Activated CD4-positive, alpha-beta T cell treated with anti-CD3 and anti-CD28 coated beads for 36 hours (primary cell): ENCODE measurements around the gene CAMSAP2. TPM values are rescaled to one million over a fixed set of nuclear protein-coding genes. Genes with fewer than 3 reads are reported as not detected.
"Not testable (repeated sequence)": the region's sequence is repeated elsewhere in the genome, so short reads cannot be mapped to it uniquely, and the experiment has no call there.

ENCODE experiments used
- ATAC-seq: fragments of 200-7000 bp; cut with Tn5 transposase; one replicate; pipeline ENCODE4 v1.10.0; 2021; ENCODE audit warnings: mild to moderate bottlenecking, moderate library complexity
- CTCF ChIA-PET: fragments of 350-600 bp; sonication (Branson Sonifier 250); formaldehyde crosslinking; loops from one replicate; lab custom pipeline; 2021; ENCODE audit warnings: antibody characterized with exemption; lab: Charles Lee
- POLR2A ChIA-PET: fragments of 350-600 bp; sonication (Branson Sonifier 250); formaldehyde crosslinking; loops from one replicate; lab custom pipeline; 2021; ENCODE audit warnings: antibody characterized with exemption, inconsistent platforms; lab: Charles Lee
- DNase-seq: peaks from one replicate; pipeline ENCODE4 v3.0.0-alpha.2; 2020
- H3K27ac Mint-ChIP-seq: one replicate; pipeline ENCODE4 v1.8.0; 2021; ENCODE audit warnings: mixed read lengths
- H3K27me3 Mint-ChIP-seq: one replicate; pipeline ENCODE4 v1.8.0; 2021; ENCODE audit warnings: mixed read lengths
- H3K36me3 Mint-ChIP-seq: one replicate; pipeline ENCODE4 v1.8.0; 2021; ENCODE audit warnings: low read depth, mixed read lengths
- H3K4me1 Mint-ChIP-seq: one replicate; pipeline ENCODE4 v1.8.0; 2021; ENCODE audit warnings: mixed read lengths
- H3K4me3 Mint-ChIP-seq: one replicate; pipeline ENCODE4 v1.8.0; 2021; ENCODE audit warnings: mild to moderate bottlenecking, moderate library complexity, mixed read lengths
- H3K9me3 Mint-ChIP-seq: one replicate; pipeline ENCODE4 v1.8.0; 2021; ENCODE audit warnings: low read depth, mixed read lengths
- intact Hi-C, 2 experiments: fragments of 100-400 bp; cut with DNase I in 1 of 2; cut with micrococcal nuclease in 1 of 2; formaldehyde crosslinking; loops; one replicate each; pipeline versions ENCODE4 v1.14.2 to v1.15.1; 2022 to 2024; cut with DNase I, micrococcal nuclease
- total RNA-seq, 2 experiments: library from RNA; stranded (reverse); gene quantifications; one replicate each; pipeline ENCODE4 v1.2.3, GENCODE V29; 2021

Gene CAMSAP2
- total RNA-seq, 2 experiments from 2014 or later: 2.3 to 3.0 TPM

DNA sequence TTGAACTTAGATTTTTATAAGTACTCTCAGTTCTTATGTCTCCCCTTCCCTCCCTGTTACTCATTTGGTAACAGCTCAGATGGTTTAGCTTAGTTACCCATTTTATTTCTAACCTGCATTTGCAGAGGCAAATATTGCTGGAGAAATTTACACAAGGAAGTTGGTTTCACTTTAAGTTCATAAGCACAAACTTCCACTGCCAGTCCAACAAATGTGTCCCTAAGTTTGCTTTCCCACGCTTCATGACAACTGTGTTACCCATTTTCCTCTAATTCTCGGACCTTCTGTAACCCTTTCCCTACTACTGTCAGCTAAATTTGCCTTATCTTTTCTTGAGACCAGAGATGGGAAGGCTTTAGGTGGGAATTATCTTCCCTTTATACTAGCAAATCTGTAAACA is 70.2 kb downstream of the CAMSAP2 start:
- CTCF ChIA-PET: interaction anchor here (0.6 to 2.3 kb wide), 4 partner anchors 9 to 551 kb away, joined by 3 to 11 read pairs (median 3); no protein-coding TSS in a partner anchor
- intact Hi-C loops: no loop called here
- no peak overlapping the region for H3K4me3 Mint-ChIP-seq
- ATAC-seq: no peak
- H3K27ac Mint-ChIP-seq: no peak overlapping the region
- POLR2A ChIA-PET: no interaction called here
- H3K36me3 Mint-ChIP-seq: peaks cover 5% of the 10 kb centered on the region
- no peak for DNase-seq
- no peaks in the 10 kb centered on the region for H3K4me1 Mint-ChIP-seq
- H3K27me3 Mint-ChIP-seq: no peaks in the 10 kb centered on the region
- no peaks in the 10 kb centered on the region for H3K9me3 Mint-ChIP-seq

DNA sequence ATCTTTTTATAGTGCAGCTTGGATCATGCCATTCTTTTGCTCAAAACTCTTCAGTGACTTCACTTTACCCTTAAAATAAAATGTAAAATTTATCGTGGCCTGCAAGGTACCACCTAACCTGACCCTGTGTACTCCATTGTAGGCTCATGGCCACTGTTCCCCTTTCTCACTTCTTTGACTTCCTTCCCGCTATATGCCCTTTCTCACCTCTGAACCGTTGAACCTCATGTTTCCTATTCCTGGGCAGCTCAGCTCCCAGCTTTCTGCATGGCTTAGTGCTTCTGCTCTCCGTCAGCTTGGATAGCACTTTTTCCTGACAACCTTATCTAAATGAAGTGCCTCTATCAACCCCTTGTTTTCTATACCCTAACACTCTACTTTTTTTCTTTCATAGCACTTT is 73.0 kb downstream of the CAMSAP2 start:
- H3K9me3 Mint-ChIP-seq: no peaks in the 10 kb centered on the region
- POLR2A ChIA-PET: no interaction called here
- intact Hi-C loops: no loop called here
- H3K27me3 Mint-ChIP-seq: no peaks in the 10 kb centered on the region
- CTCF ChIA-PET: interaction anchor here (0.7 kb wide), 1 partner anchor 136 kb away, joined by 4 read pairs; no protein-coding TSS in a partner anchor
- ATAC-seq (no peak), DNase-seq (no peak)
- no peak overlapping the region for H3K27ac Mint-ChIP-seq
- peaks cover 5% of the 10 kb centered on the region for H3K36me3 Mint-ChIP-seq
- no peak overlapping the region for H3K4me3 Mint-ChIP-seq
- H3K4me1 Mint-ChIP-seq: no peaks in the 10 kb centered on the region

GRCh38 chr1:200816624-200817224 is 78.0 kb downstream of the CAMSAP2 start:
- intact Hi-C loops, POLR2A ChIA-PET, H3K27ac Mint-ChIP-seq, DNase-seq, H3K4me3 Mint-ChIP-seq, H3K27me3 Mint-ChIP-seq, H3K36me3 Mint-ChIP-seq, CTCF ChIA-PET, H3K4me1 Mint-ChIP-seq, H3K9me3 Mint-ChIP-seq: not testable (repeated sequence)
- ATAC-seq: peak; percentile 23

- Mint-ChIP-seq H3K27ac (no peak overlapping the region), H3K4me3 (no peak overlapping the region), H3K4me1 (no peaks in the 10 kb centered on the region), H3K36me3 (peaks cover 1% of the 10 kb centered on the region), H3K9me3 (no peaks in the 10 kb centered on the region), H3K27me3 (no peaks in the 10 kb centered on the region)
- DNase-seq (no peak), ATAC-seq (no peak)
- intact Hi-C loops: no loop called here
- ChIA-PET POLR2A (no interaction called here), CTCF (no interaction called here)
These were observed 79.6 kb downstream of the CAMSAP2 start for GRCh38 chr1:200818248-200818647.

DNA sequence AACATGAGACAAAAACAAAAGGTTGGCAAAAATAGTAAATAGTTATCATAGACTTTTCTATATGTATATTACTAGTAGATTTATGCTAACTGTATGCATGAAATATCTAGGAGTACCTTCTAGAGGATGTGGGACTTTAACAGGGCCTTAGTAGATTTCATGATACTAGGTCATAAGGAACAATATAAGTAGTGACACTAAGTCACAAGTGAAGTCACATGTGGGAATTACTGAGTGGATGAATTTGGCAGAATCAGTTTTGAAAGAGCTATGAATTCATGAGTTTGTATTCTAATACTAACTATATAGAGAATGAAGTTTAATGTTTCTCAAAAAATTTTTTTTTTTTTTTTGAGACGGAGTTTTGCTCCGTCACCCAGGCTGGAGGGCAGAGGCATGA is 81.0 kb downstream of the CAMSAP2 start:
- Mint-ChIP-seq H3K4me1 (no peaks in the 10 kb centered on the region), H3K9me3 (no peaks in the 10 kb centered on the region), H3K27ac (no peak overlapping the region), H3K4me3 (no peak overlapping the region), H3K36me3 (peaks cover 1% of the 10 kb centered on the region), H3K27me3 (no peaks in the 10 kb centered on the region)
- no peak for DNase-seq
- ChIA-PET POLR2A (no interaction called here), CTCF (interaction anchor here (0.6 to 1.1 kb wide), 3 partner anchors 33 to 317 kb away, joined by 3 read pairs; no protein-coding TSS in a partner anchor)
- ATAC-seq: no peak
- intact Hi-C loops: no loop called here

- Mint-ChIP-seq H3K36me3 (peaks cover under 1% of the 10 kb centered on the region), H3K27ac (no peak overlapping the region), H3K9me3 (no peaks in the 10 kb centered on the region), H3K4me3 (no peak overlapping the region), H3K4me1 (peaks cover 2% of the 10 kb centered on the region), H3K27me3 (no peaks in the 10 kb centered on the region)
- intact Hi-C loops: no loop called here
- POLR2A ChIA-PET: no interaction called here
- ATAC-seq (no peak), DNase-seq (no peak)
- CTCF ChIA-PET: no interaction called here
These were observed 92.4 kb downstream of the CAMSAP2 start for GRCh38 chr1:200831091-200831490.

DNA sequence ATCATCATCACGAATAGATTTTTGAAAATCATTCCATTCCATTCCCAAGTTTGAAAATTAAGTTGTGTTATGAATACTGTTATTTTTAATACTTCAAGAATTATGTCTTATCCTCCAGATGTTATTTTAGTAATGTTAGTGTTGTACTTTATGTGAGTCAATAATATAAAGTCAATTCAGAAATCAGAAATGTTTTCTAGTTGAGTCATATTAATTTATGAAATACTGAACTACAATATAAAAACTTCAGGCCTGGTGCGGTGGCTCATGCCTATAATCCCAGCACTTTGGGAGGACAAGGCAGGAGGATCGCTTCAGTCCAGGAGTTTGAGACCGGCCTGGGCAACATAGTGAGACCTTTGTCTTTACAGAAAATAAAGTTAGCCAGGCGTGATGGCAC is 95.7 kb downstream of the CAMSAP2 start:
- intact Hi-C loops: no loop called here
- no peak overlapping the region for H3K27ac Mint-ChIP-seq
- peaks cover 5% of the 10 kb centered on the region for H3K9me3 Mint-ChIP-seq
- peaks cover 6% of the 10 kb centered on the region for H3K36me3 Mint-ChIP-seq
- H3K27me3 Mint-ChIP-seq: no peaks in the 10 kb centered on the region
- ATAC-seq (no peak), DNase-seq (no peak)
- H3K4me3 Mint-ChIP-seq: no peak overlapping the region
- CTCF ChIA-PET: interaction anchor here (0.7 kb wide), 1 partner anchor 277 kb away, joined by 3 read pairs; no protein-coding TSS in a partner anchor
- POLR2A ChIA-PET: no interaction called here
- H3K4me1 Mint-ChIP-seq: no peaks in the 10 kb centered on the region

- no peak overlapping the region for H3K4me3 Mint-ChIP-seq
- POLR2A ChIA-PET: no interaction called here
- H3K27me3 Mint-ChIP-seq: no peaks in the 10 kb centered on the region
- CTCF ChIA-PET: interaction anchor here (0.6 kb wide), 1 partner anchor 214 kb away, joined by 3 read pairs; no protein-coding TSS in a partner anchor
- intact Hi-C loops: loop anchor here in 1 of 2 experiments (2.0 kb wide), 1 partner anchor 277 kb away; no protein-coding TSS in a partner anchor
- no peaks in the 10 kb centered on the region for H3K4me1 Mint-ChIP-seq
- DNase-seq: no peak
- H3K36me3 Mint-ChIP-seq: peaks cover 6% of the 10 kb centered on the region
- peaks cover 5% of the 10 kb centered on the region for H3K9me3 Mint-ChIP-seq
- no peak overlapping the region for H3K27ac Mint-ChIP-seq
- no peak for ATAC-seq
These were observed 97.5 kb downstream of the CAMSAP2 start for GRCh38 chr1:200836213-200836612.

GRCh38 chr1:200837931-200838571 is 99.4 kb downstream of the CAMSAP2 start:
- Mint-ChIP-seq H3K4me1 (no peaks in the 10 kb centered on the region), H3K36me3 (peaks cover 7% of the 10 kb centered on the region), H3K4me3 (no peak overlapping the region), H3K27ac (no peak overlapping the region), H3K9me3 (peaks cover 5% of the 10 kb centered on the region), H3K27me3 (no peaks in the 10 kb centered on the region)
- intact Hi-C loops: loop anchor here in 1 of 2 experiments (2.0 kb wide), 1 partner anchor 279 kb away; no protein-coding TSS in a partner anchor
- ATAC-seq (no peak), DNase-seq (no peak)
- ChIA-PET POLR2A (no interaction called here), CTCF (interaction anchor here (1.1 to 1.3 kb wide), 3 partner anchors 216 to 281 kb away, joined by 4 read pairs; no protein-coding TSS in a partner anchor)

DNA sequence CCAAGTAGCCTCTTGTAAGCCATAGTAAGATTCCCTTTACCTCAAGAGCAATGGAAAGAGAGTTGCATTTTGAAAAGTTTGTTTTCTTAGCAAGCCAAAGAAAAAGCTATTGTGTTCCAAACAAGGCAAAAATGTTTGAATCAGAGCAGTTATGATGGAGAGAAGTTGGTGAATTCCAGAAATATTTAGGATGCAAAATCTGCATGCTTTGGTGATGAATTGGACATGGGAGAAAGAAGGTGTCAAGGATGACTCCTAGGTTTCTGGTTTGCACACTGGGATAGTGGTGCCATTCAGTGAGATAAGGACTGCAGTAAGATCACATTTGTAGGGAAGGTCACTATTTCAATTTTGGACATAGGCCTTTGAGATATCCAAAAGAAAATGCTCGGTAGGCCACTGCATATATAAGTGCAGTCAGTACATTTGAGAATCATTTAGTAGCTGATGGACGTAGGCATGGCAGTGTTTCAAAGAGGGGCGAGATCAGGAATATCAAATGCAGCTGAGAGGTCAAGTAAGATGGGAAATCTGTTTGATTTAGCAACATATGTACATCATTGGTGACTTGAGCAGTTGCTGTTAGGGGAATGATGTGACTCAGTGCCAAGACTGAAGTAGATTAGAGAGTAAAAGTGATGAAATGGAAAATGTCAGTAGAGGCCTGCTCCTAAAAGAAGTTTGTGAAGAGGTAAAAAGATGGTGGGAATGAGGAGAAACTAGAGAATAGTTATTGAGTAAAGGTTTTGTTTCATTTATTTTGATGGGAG is 100.2 kb downstream of the CAMSAP2 start:
- intact Hi-C loops: no loop called here
- ChIA-PET POLR2A (no interaction called here), CTCF (no interaction called here)
- no peak overlapping the region for H3K4me3 Mint-ChIP-seq
- no peak for DNase-seq
- ATAC-seq: no peak
- H3K27ac Mint-ChIP-seq: no peak overlapping the region
- H3K9me3 Mint-ChIP-seq: peaks cover 5% of the 10 kb centered on the region
- no peaks in the 10 kb centered on the region for H3K4me1 Mint-ChIP-seq
- no peaks in the 10 kb centered on the region for H3K27me3 Mint-ChIP-seq
- H3K36me3 Mint-ChIP-seq: peaks cover 8% of the 10 kb centered on the region

DNA sequence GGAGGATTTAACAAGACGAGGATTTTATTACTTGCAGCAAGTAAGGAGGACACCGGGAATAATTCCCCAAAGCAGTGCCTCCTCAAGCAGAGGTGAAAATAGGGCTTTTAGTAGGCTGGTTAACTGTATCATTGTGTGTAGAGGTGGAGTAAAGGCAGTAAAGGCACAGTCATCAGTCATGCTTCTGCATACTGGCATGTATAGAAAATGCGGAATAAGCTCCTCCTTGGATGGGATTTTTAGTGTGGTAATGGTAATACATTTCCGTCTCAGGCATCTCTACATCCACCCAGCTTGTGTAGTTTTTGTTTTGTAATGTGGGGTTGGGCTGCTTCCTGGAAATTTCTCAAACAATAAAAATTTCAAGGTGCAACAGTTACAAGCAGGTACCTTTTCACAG is 106.7 kb downstream of the CAMSAP2 start:
- POLR2A ChIA-PET: interaction anchor here (0.5 kb wide), 1 partner anchor 343 kb away, joined by 4 read pairs; no protein-coding TSS in a partner anchor
- ATAC-seq: no peak
- Mint-ChIP-seq H3K4me3 (no peak overlapping the region), H3K27ac (no peak overlapping the region), H3K36me3 (peaks cover 19% of the 10 kb centered on the region), H3K4me1 (no peaks in the 10 kb centered on the region), H3K27me3 (no peaks in the 10 kb centered on the region), H3K9me3 (no peaks in the 10 kb centered on the region)
- CTCF ChIA-PET: no interaction called here
- no peak for DNase-seq
- intact Hi-C loops: no loop called here
